SK-N-SH (cell line): ENCODE results near the gene CBR4. TPM values are rescaled to one million over a fixed set of nuclear protein-coding genes. Genes with fewer than 3 reads are reported as not detected.
A peak's percentile ranks its signal among the peaks of the same experiment; 100 is the strongest.

Experiments used
- CTCF ChIA-PET: fragments of 300-600, 350-600 bp; formaldehyde crosslinking; extraction: SDS; loops from one replicate; lab custom pipeline; 2021; lab: Yijun Ruan, JAX
- POLR2A ChIA-PET: fragments of 350-600 bp; sonication (Branson Sonifier 250); formaldehyde crosslinking; extraction: SDS; loops from one replicate; lab custom pipeline; 2020; ENCODE audit warnings: antibody characterized with exemption, inconsistent platforms; lab: Yijun Ruan, JAX
- DNase-seq: peaks from one replicate; pipeline ENCODE4 v3.0.0; 2012
- H2AFZ ChIP-seq: fragments of 200-600 bp; sonication (generic); 2 replicates; pipeline ENCODE4 v1.8.1; 2016; ENCODE audit warnings: antibody characterized with exemption, mild to moderate bottlenecking, low read depth
- H3F3A ChIP-seq: fragments of 200-600 bp; sonication (generic); replicated peaks from 2 replicates; pipeline ENCODE3; 2016; ENCODE audit warnings: antibody characterized with exemption, mild to moderate bottlenecking; ENCODE audit not compliant: insufficient read depth
- H3K27ac ChIP-seq, 2 experiments: fragments of 200-500 bp in 1 of 2; fragments of 200-600 bp in 1 of 2; sonication (Bioruptor generic) in 1 of 2; sonication (generic), shearing (Covaris generic) in 1 of 2; 2 replicates each; pipeline versions ENCODE4 v1.5.1 to v1.6.1; 2014 to 2016; ENCODE audit warnings: low read depth in 2 of 2, inconsistent platforms in 1 of 2, low read length in 1 of 2, mild to moderate bottlenecking in 1 of 2, mixed read lengths in 1 of 2
- H3K27me3 ChIP-seq: fragments of 200-600 bp; sonication (generic), shearing (Covaris generic); 2 replicates; pipeline ENCODE4 v1.6.1; 2016; ENCODE audit warnings: mixed run types; ENCODE audit not compliant: insufficient read depth
- H3K36me3 ChIP-seq, 2 experiments: fragments of 200-500 bp in 1 of 2; fragments of 200-600 bp in 1 of 2; sonication (Bioruptor generic) in 1 of 2; sonication (generic) in 1 of 2; replicated peaks in 1 of 2; 2 replicates each; pipeline versions ENCODE3 to v1.5.1; 2014 to 2016; ENCODE audit warnings: low read length in 1 of 2, mild to moderate bottlenecking in 1 of 2; ENCODE audit not compliant: insufficient read depth in 2 of 2, control insufficient read depth in 1 of 2
- H3K4me1 ChIP-seq, 2 experiments: fragments of 200-500 bp in 1 of 2; fragments of 200-600 bp in 1 of 2; sonication (Bioruptor generic) in 1 of 2; sonication (generic), shearing (Covaris generic) in 1 of 2; 2 replicates each; pipeline versions ENCODE4 v1.5.1 to v1.6.1; 2014 to 2016; ENCODE audit warnings: low read depth in 1 of 2, low read length in 1 of 2, mixed run types in 1 of 2; ENCODE audit not compliant: insufficient read depth in 2 of 2, control insufficient read depth in 1 of 2
- H3K4me2 ChIP-seq: fragments of 200-600 bp; sonication (generic), shearing (Covaris generic); 2 replicates; pipeline ENCODE4 v1.6.1; 2017; ENCODE audit warnings: mixed run types
- H3K4me3 ChIP-seq, 2 experiments: fragments of 200-500 bp in 1 of 2; fragments of 200-600 bp in 1 of 2; sonication (Bioruptor generic) in 1 of 2; sonication (generic), shearing (Covaris generic) in 1 of 2; 2 replicates each; pipeline versions ENCODE4 v1.5.1 to v1.8.1; 2014 to 2016; ENCODE audit warnings: low read depth in 2 of 2, inconsistent platforms in 1 of 2, low read length in 1 of 2, mild to moderate bottlenecking in 1 of 2, mixed read lengths in 1 of 2, moderate library complexity in 1 of 2
- H3K79me2 ChIP-seq: fragments of 200-600 bp; sonication (generic); 2 replicates; pipeline ENCODE4 v1.8.1; 2017; ENCODE audit warnings: mild to moderate bottlenecking; ENCODE audit not compliant: insufficient read depth
- H3K9ac ChIP-seq: fragments of 200-600 bp; sonication (generic); 2 replicates; pipeline ENCODE4 v1.6.1; 2017; ENCODE audit warnings: mixed run types
- H3K9me2 ChIP-seq: fragments of 200-600 bp; sonication (generic); 2 replicates; pipeline ENCODE4 v1.6.1; 2017; ENCODE audit warnings: mixed run types
- H3K9me3 ChIP-seq: fragments of 200-600 bp; sonication (generic); 2 replicates; pipeline ENCODE4 v1.6.1; 2017; ENCODE audit warnings: mixed run types, mild to moderate bottlenecking, moderate library complexity
- H4K20me1 ChIP-seq: fragments of 200-600 bp; sonication (generic); 2 replicates; pipeline ENCODE4 v1.6.1; 2017; ENCODE audit warnings: mild to moderate bottlenecking, mixed run types; ENCODE audit not compliant: insufficient read depth
- CHD2 ChIP-seq: fragments of 150-350 bp; IDR thresholded peaks from 2 replicates; pipeline ENCODE4 v1.6.1; 2018; ENCODE audit warnings: low read length; ENCODE audit not compliant: partially characterized antibody
- EP300 ChIP-seq, 2 experiments: IDR thresholded peaks; 2 replicates each; pipeline versions ENCODE4 v1.4.0 to v1.6.1; 2012; ENCODE audit warnings: borderline replicate concordance in 1 of 2, low read depth in 1 of 2, low read length in 1 of 2
- GATA2 ChIP-seq: sonication (generic); formaldehyde crosslinking; IDR thresholded peaks from 2 replicates; pipeline ENCODE4 v1.5.0; 2020; ENCODE audit warnings: mild to moderate bottlenecking, missing genetic modification reagents
- JUND ChIP-seq: IDR thresholded peaks from 2 replicates; pipeline ENCODE4 v1.4.0; 2012
- MEF2A ChIP-seq: IDR thresholded peaks from 2 replicates; pipeline ENCODE4 v1.4.0; 2012; ENCODE audit warnings: low read depth, borderline replicate concordance
- MXI1 ChIP-seq: IDR thresholded peaks from 2 replicates; pipeline ENCODE4 v1.6.1; 2012; ENCODE audit warnings: mild to moderate bottlenecking, low read depth, low read length, improper control_type of control experiment
- NFIC ChIP-seq: IDR thresholded peaks from 2 replicates; pipeline ENCODE4 v1.4.0; 2012; ENCODE audit warnings: borderline replicate concordance
- NRF1 ChIP-seq: IDR thresholded peaks from 2 replicates; pipeline ENCODE4 v1.6.1; 2012; ENCODE audit warnings: low read depth, mild to moderate bottlenecking, low read length
- POLR2AphosphoS5 ChIP-seq: IDR thresholded peaks from 2 replicates; pipeline ENCODE4 v1.6.1; 2012; ENCODE audit warnings: low read depth, low read length
- RAD21 ChIP-seq: IDR thresholded peaks from 2 replicates; pipeline ENCODE4 v1.6.1; 2012; ENCODE audit warnings: mild to moderate bottlenecking, low read length
- RCOR1 ChIP-seq: fragments of 150-350 bp; IDR thresholded peaks from 2 replicates; pipeline ENCODE4 v1.6.1; 2017; ENCODE audit warnings: antibody characterized with exemption, low read length
- RFX5 ChIP-seq: IDR thresholded peaks from 2 replicates; pipeline ENCODE4 v1.6.1; 2012; ENCODE audit warnings: mild to moderate bottlenecking, improper control_type of control experiment, low read length
- RXRA ChIP-seq: IDR thresholded peaks from 2 replicates; pipeline ENCODE4 v1.4.0; 2012; ENCODE audit warnings: low read depth, mild to moderate bottlenecking, borderline replicate concordance
- SMC3 ChIP-seq: IDR thresholded peaks from 2 replicates; pipeline ENCODE4 v1.6.1; 2012; ENCODE audit warnings: low read depth, low read length, improper control_type of control experiment
- TAF1 ChIP-seq: IDR thresholded peaks from 2 replicates; pipeline ENCODE4 v1.6.1; 2012; ENCODE audit warnings: low read depth, mild to moderate bottlenecking, low read length, moderate library complexity, borderline replicate concordance
- TCF12 ChIP-seq: IDR thresholded peaks from 2 replicates; pipeline ENCODE4 v1.4.0; 2012
- TEAD4 ChIP-seq: IDR thresholded peaks from 2 replicates; pipeline ENCODE4 v1.4.0; 2012; ENCODE audit warnings: mild to moderate bottlenecking, borderline replicate concordance; ENCODE audit not compliant: insufficient read depth
- USF1 ChIP-seq: IDR thresholded peaks from 2 replicates; pipeline ENCODE4 v1.4.0; 2012; ENCODE audit warnings: low read depth, borderline replicate concordance
- USF2 ChIP-seq: fragments of 150-350 bp; IDR thresholded peaks from 2 replicates; pipeline ENCODE4 v1.6.1; 2017; ENCODE audit warnings: antibody characterized with exemption, low read length, low read depth, borderline replicate concordance
- YY1 ChIP-seq: IDR thresholded peaks from 2 replicates; pipeline ENCODE4 v1.4.0; 2012; ENCODE audit warnings: low read depth, mild to moderate bottlenecking
- ZBTB33 ChIP-seq: IDR thresholded peaks from 2 replicates; pipeline ENCODE4 v1.4.0; 2012; ENCODE audit warnings: low read depth, borderline replicate concordance
- WGBS: methylation state at CpG from one replicate; pipeline ENCODE4 v1.1.6; 2017; ENCODE audit warnings: low lambda C conversion rate; 5-methylcytosine and 5-hydroxymethylcytosine counted together
- polyA plus RNA-seq, 3 experiments: library from polyadenylated mRNA; depleted of rRNA; stranded (reverse); fragments of >200 nt; gene quantifications; 2 replicates each; pipeline ENCODE4 v1.2.3, GENCODE V29; 2012
- TF ChIP-seq, protein P1 (sequence below): fragments of 200-600 bp; sonication (generic); IDR thresholded peaks from 2 replicates; pipeline ENCODE4 v1.6.1; 2017; ENCODE audit warnings: antibody characterized with exemption, mild to moderate bottlenecking, moderate library complexity
- TF ChIP-seq, protein P2 (sequence below): IDR thresholded peaks from 2 replicates; pipeline ENCODE4; 2012

Gene CBR4
- polyA plus RNA-seq, 1 of the 3 experiments (the other 2 are of a cell fraction): 2.8 TPM

DNA sequence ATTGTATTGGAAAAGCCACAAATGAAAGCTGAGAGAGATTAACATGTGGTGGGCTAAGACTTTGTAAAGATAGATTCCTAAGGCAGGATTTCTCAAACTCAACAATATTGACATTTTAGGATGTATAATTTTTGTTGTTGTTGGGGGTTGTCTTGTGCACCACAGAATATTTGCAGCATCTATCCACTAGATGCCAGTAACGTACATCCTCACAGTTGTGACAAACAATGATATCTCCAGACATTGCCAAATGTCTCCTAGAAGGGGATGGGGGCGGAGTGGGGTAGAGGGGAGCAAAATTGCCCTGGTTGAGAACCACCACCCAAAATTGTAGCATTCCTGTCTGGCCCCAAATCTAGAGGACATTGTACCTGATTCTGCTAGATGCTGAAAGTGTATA is 14.7 kb upstream of the CBR4 start:
- Histone ChIP-seq H3K4me1 (no peaks in the 10 kb centered on the region; a peak in 1 of 4 replicates), H3K9me3 (no peaks in the 10 kb centered on the region), H3F3A (peaks cover 8% of the 10 kb centered on the region), H3K36me3 (no peaks in the 10 kb centered on the region), H4K20me1 (no peaks in the 10 kb centered on the region), H3K79me2 (no peaks in the 10 kb centered on the region), H3K4me2 (no peak overlapping the region), H3K27ac (no peak overlapping the region), H2AFZ (no peak overlapping the region; the same call in 1 of the 2 replicates), H3K27me3 (no peaks in the 10 kb centered on the region), H3K4me3 (no peak overlapping the region), H3K9me2 (no peaks in the 10 kb centered on the region), H3K9ac (no peak overlapping the region)
- WGBS: 20% methylated on average over 2 of the region's 2 CpGs
- DNase-seq: peak; percentile 69
- ChIA-PET POLR2A (no interaction called here), CTCF (interaction anchor here (0.6 to 3.8 kb wide), 30 partner anchors 8 to 551 kb away, joined by 3 to 26 read pairs (median 4); partner anchors contain the start of gene CBR4)
- TF ChIP-seq RAD21 (peak; percentile 91), ZBTB33 (no peak), NFIC (no peak), NRF1 (no peak), EP300 (IDR thresholded peaks at IDR 0.05; ENCODE audit: borderline replicate concordance in 1 of 2, low read depth in 1 of 2, low read length in 1 of 2) (no peak), RXRA (no peak), SMC3 (peak; percentile 83), TAF1 (no peak), MXI1 (no peak), TCF12 (0 out of 2 replicates have a peak, but pooled peaks have one; percentile 3), POLR2AphosphoS5 (no peak)
- TF ChIP-seq, protein P1, sequence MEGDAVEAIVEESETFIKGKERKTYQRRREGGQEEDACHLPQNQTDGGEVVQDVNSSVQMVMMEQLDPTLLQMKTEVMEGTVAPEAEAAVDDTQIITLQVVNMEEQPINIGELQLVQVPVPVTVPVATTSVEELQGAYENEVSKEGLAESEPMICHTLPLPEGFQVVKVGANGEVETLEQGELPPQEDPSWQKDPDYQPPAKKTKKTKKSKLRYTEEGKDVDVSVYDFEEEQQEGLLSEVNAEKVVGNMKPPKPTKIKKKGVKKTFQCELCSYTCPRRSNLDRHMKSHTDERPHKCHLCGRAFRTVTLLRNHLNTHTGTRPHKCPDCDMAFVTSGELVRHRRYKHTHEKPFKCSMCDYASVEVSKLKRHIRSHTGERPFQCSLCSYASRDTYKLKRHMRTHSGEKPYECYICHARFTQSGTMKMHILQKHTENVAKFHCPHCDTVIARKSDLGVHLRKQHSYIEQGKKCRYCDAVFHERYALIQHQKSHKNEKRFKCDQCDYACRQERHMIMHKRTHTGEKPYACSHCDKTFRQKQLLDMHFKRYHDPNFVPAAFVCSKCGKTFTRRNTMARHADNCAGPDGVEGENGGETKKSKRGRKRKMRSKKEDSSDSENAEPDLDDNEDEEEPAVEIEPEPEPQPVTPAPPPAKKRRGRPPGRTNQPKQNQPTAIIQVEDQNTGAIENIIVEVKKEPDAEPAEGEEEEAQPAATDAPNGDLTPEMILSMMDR: peak; percentile 72
- TF ChIP-seq, protein P2, sequence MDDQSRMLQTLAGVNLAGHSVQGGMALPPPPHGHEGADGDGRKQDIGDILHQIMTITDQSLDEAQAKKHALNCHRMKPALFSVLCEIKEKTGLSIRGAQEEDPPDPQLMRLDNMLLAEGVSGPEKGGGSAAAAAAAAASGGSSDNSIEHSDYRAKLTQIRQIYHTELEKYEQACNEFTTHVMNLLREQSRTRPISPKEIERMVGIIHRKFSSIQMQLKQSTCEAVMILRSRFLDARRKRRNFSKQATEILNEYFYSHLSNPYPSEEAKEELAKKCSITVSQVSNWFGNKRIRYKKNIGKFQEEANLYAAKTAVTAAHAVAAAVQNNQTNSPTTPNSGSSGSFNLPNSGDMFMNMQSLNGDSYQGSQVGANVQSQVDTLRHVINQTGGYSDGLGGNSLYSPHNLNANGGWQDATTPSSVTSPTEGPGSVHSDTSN: no peak

DNA sequence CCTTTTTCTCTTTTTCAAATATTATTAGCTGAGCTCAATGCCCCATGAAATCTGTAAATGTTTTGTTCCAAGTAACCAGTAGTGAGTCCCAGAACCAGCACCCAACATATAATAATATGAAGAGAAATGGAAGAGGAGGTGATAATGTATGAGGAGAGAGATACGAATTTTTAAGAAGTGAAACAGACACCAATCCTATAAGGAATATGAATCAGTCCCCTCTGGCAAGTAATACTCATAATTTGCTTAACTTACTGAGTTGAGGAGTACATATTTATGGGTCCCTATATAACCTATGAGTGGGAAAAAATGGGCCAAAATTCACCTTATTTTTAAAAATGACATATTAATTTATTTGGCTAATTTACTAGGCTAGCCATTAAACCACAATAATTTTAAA is 8.4 kb upstream of the CBR4 start:
- POLR2A ChIA-PET: no interaction called here
- Histone ChIP-seq H3K4me2 (no peak overlapping the region), H3K9me2 (no peaks in the 10 kb centered on the region), H3K27me3 (no peaks in the 10 kb centered on the region), H3K27ac (peak overlapping the region in 1 of 2 experiments; percentile 20; a peak in 2 of 4 replicates), H3K9ac (no peak overlapping the region), H3K4me3 (no peak overlapping the region), H2AFZ (no peak overlapping the region), H4K20me1 (no peaks in the 10 kb centered on the region), H3K9me3 (no peaks in the 10 kb centered on the region), H3K79me2 (no peaks in the 10 kb centered on the region), H3K4me1 (peaks cover 0 to 19% of the 10 kb centered on the region in 2 experiments; a peak in 2 of 4 replicates), H3F3A (no peaks in the 10 kb centered on the region), H3K36me3 (no peaks in the 10 kb centered on the region)
- no peak for DNase-seq
- CTCF ChIA-PET: no interaction called here
- 75% methylated on average over 1 of the region's 1 CpG for WGBS
- TF ChIP-seq NFIC (no peak), CHD2 (no peak), MEF2A (no peak), RFX5 (no peak), JUND (no peak), POLR2AphosphoS5 (no peak), TEAD4 (no peak), RCOR1 (no peak), GATA2 (no peak), USF1 (no peak), USF2 (no peak), YY1 (no peak), MXI1 (no peak), TAF1 (no peak)
